Left colon (tissue), 2 donors: ENCODE results near the gene RPS6KL1. TPM values are rescaled to one million over a fixed set of nuclear protein-coding genes. Genes with fewer than 3 reads are reported as not detected.

Experiments used
- ATAC-seq: fragments of 200-7000 bp; cut with Tn5 transposase; one replicate; pipeline ENCODE4 v1.9.1; 2020; ENCODE audit warnings: mild to moderate bottlenecking, moderate library complexity
- DNase-seq, 2 donors: peaks; one replicate each; pipeline ENCODE4 v3.0.0-alpha.2; 2020
- intact Hi-C, 2 donors: fragments of 100-400 bp; cut with DNase I in 1 of 2; cut with micrococcal nuclease in 1 of 2; formaldehyde crosslinking; loops; one replicate each; pipeline versions ENCODE4 v1.11.2 to v1.14.0; 2022; cut with DNase I, micrococcal nuclease
- total RNA-seq, 2 donors: library from RNA; stranded (reverse); fragmentation: NEBNext Ultra II Directional; extraction: Animal tissue kit (Norgen Biotek cat#: 25700); gene quantifications; one replicate each; pipeline ENCODE4 v1.2.1, GENCODE V29; 2021
- donor health status: DM: no; HTN: no; CAD: no.
- donor health status: DM: yes; HTN: yes; CAD: no.

The RPS6KL1 gene
- total RNA-seq, 2 donors from 2014 or later, result 9.7 to 13.3 TPM

- ATAC-seq, result no peak
- no peak for DNase-seq
- intact Hi-C loops, result no loop called here
These were observed 19.9 kb downstream of the RPS6KL1 start for GRCh38 chr14:74902941-74903705.

- DNase-seq (no peak), ATAC-seq (peak; percentile 29)
- intact Hi-C loops, result no loop called here
These were observed 24.4 kb downstream of the RPS6KL1 start for GRCh38 chr14:74898694-74899093.

GRCh38 chr14:74898083-74898482 is 25.0 kb downstream of the RPS6KL1 start:
- intact Hi-C loops, result no loop called here
- DNase-seq (no peak), ATAC-seq (no peak)

GRCh38 chr14:74897642-74898041 is 25.4 kb downstream of the RPS6KL1 start:
- no peak for ATAC-seq
- intact Hi-C loops, result no loop called here

GRCh38 chr14:74896400-74896799 is 26.7 kb downstream of the RPS6KL1 start:
- DNase-seq (no peak), ATAC-seq (no peak)

More at GRCh38 chr14:74897642-74898041, 25.4 kb downstream of the RPS6KL1 start:
- DNase-seq, result no peak

GRCh38 chr14:74893614-74894091 is 29.4 kb downstream of the RPS6KL1 start:
- intact Hi-C loops, result no loop called here
- DNase-seq (no peak), ATAC-seq (no peak)

More at GRCh38 chr14:74896400-74896799, 26.7 kb downstream of the RPS6KL1 start:
- intact Hi-C loops, result no loop called here

- intact Hi-C loops, result no loop called here
- ATAC-seq (no peak), DNase-seq (no peak)
These were observed 30.3 kb downstream of the RPS6KL1 start for GRCh38 chr14:74892745-74893144.

- ATAC-seq, result no peak
- intact Hi-C loops, result no loop called here
- no peak for DNase-seq
These were observed 31.2 kb downstream of the RPS6KL1 start for GRCh38 chr14:74891870-74892269.

- ATAC-seq (no peak), DNase-seq (no peak)
- intact Hi-C loops, result no loop called here
These were observed 32.8 kb downstream of the RPS6KL1 start for GRCh38 chr14:74890262-74890661.

- DNase-seq (no peak), ATAC-seq (peak; percentile 87)
- intact Hi-C loops, result no loop called here
These were observed 34.6 kb downstream of the RPS6KL1 start for GRCh38 chr14:74888164-74889158.

GRCh38 chr14:74886001-74886400 is 37.1 kb downstream of the RPS6KL1 start:
- no peak for ATAC-seq
- intact Hi-C loops, result no loop called here

GRCh38 chr14:74882103-74882920 is 40.7 kb downstream of the RPS6KL1 start:
- intact Hi-C loops, result no loop called here
- peak; percentile 68 for ATAC-seq
- peak; percentile 49 to 76 for DNase-seq

More at GRCh38 chr14:74886001-74886400, 37.1 kb downstream of the RPS6KL1 start:
- DNase-seq, result no peak

GRCh38 chr14:74881431-74882102 is 41.5 kb downstream of the RPS6KL1 start, which contains the start of gene DLST:
DLST (plus strand) TSS chr14:74881916; CDS start chr14:74881954, 38 bp downstream.
- ATAC-seq, result peak; percentile 96
- intact Hi-C loops, result no loop called here
- DNase-seq, result peak; percentile 83 to 93

GRCh38 chr14:74879427-74880182 is 43.5 kb downstream of the RPS6KL1 start:
- intact Hi-C loops, result no loop called here
- ATAC-seq (no peak), DNase-seq (no peak)

GRCh38 chr14:74875941-74876913 is 46.8 kb downstream of the RPS6KL1 start, which contains the start of gene PROX2:
PROX2 (minus strand) TSS chr14:74876145; CDS start chr14:74863834, 12,311 bp downstream.
- ATAC-seq (no peak), DNase-seq (no peak)
- intact Hi-C loops, result no loop called here

- no peak for DNase-seq
These were observed 47.9 kb downstream of the RPS6KL1 start for GRCh38 chr14:74875204-74875603.

More at GRCh38 chr14:74875204-74875603, 47.9 kb downstream of the RPS6KL1 start:
- intact Hi-C loops, result no loop called here
- ATAC-seq, result no peak
